Smooth muscle cell (in vitro differentiated cells): ENCODE measurements around the gene COA1. TPM values are rescaled to one million over a fixed set of nuclear protein-coding genes. Genes with fewer than 3 reads are reported as not detected.

ENCODE experiments used
- DNase-seq: peaks from one replicate; lab custom pipeline; 2025; ENCODE audit not compliant: unreplicated experiment; lab: John Stamatoyannopoulos, UW
- H2AFZ ChIP-seq: fragments of 200-600 bp; sonication (generic); 2 replicates; pipeline ENCODE4 v1.6.0; 2016; ENCODE audit warnings: antibody characterized with exemption, low read depth, mild to moderate bottlenecking
- H3F3A ChIP-seq: fragments of 200-600 bp; sonication (generic); 2 replicates; pipeline ENCODE4 v1.6.0; 2017; ENCODE audit warnings: antibody characterized with exemption, low read depth
- H3K27ac ChIP-seq: fragments of 200-600 bp; sonication (generic); 2 replicates; pipeline ENCODE4 v1.5.1; 2016; ENCODE audit warnings: low read depth, mild to moderate bottlenecking
- H3K27me3 ChIP-seq: fragments of 200-600 bp; sonication (generic); 2 replicates; pipeline ENCODE4 v1.6.1; 2016; ENCODE audit warnings: low read depth, mild to moderate bottlenecking
- H3K36me3 ChIP-seq: fragments of 200-600 bp; sonication (generic); 2 replicates; pipeline ENCODE4 v1.5.1; 2016; ENCODE audit warnings: low read depth
- H3K4me1 ChIP-seq: fragments of 200-600 bp; sonication (generic); 2 replicates; pipeline ENCODE4 v1.5.1; 2016; ENCODE audit warnings: low read depth
- H3K4me2 ChIP-seq: fragments of 200-600 bp; sonication (generic); 2 replicates; pipeline ENCODE4 v1.6.0; 2016; ENCODE audit warnings: mild to moderate bottlenecking
- H3K4me3 ChIP-seq: fragments of 200-600 bp; sonication (generic); 2 replicates; pipeline ENCODE4 v1.5.1; 2016; ENCODE audit warnings: mild to moderate bottlenecking
- H3K79me2 ChIP-seq: fragments of 200-600 bp; sonication (generic); 2 replicates; pipeline ENCODE4 v1.6.0; 2016; ENCODE audit warnings: low read depth, mild to moderate bottlenecking
- H3K9ac ChIP-seq: fragments of 200-600 bp; sonication (generic); 2 replicates; pipeline ENCODE4 v1.6.0; 2016; ENCODE audit warnings: low read depth
- H3K9me3 ChIP-seq: fragments of 200-600 bp; sonication (generic); replicated peaks from 2 replicates; pipeline ENCODE4 v1.5.1; 2016; ENCODE audit warnings: low read depth
- H4K20me1 ChIP-seq: fragments of 200-600 bp; sonication (generic); 2 replicates; pipeline ENCODE4 v1.6.0; 2016; ENCODE audit warnings: low read depth
- CTCF ChIP-seq: fragments of 200-600 bp; sonication (generic); IDR thresholded peaks from 2 replicates; pipeline ENCODE4 v1.5.1; 2017; ENCODE audit warnings: borderline replicate concordance, mild to moderate bottlenecking, antibody characterized with exemption; ENCODE audit not compliant: insufficient read depth, poor library complexity, severe bottlenecking
- WGBS: methylation state at CpG from one replicate; pipeline ENCODE4 v1.1.7; 2016; ENCODE audit warnings: low lambda C conversion rate; 5-methylcytosine and 5-hydroxymethylcytosine counted together
- polyA plus RNA-seq: library from polyadenylated mRNA; unstranded; fragments of >200 nt; fragmentation: Nextera tagmentation; extraction: Ambion mirVana; gene quantifications from 2 replicates; pipeline ENCODE4 v1.2.1, GENCODE V29; 2016
- total RNA-seq: library from RNA; depleted of rRNA; stranded (reverse); fragments of >200 nt; gene quantifications from 2 replicates; pipeline ENCODE4 v1.2.3, GENCODE V29; 2014

COA1 gene
- total and polyA plus RNA-seq, 2 experiments from 2014 or later, result 63.1 to 67.5 TPM

- H4K20me1 ChIP-seq, result peaks cover 4% of the 10 kb centered on the region
- no peak overlapping the region for H3K27ac ChIP-seq
- H3K4me2 ChIP-seq, result peak overlapping the region; percentile 57
- H3K4me3 ChIP-seq, result no peak overlapping the region
- no peak for TF ChIP-seq CTCF
- H3F3A ChIP-seq, result peaks cover 29% of the 10 kb centered on the region
- H3K79me2 ChIP-seq, result peaks cover 14% of the 10 kb centered on the region
- whole genome bisulfite sequencing, result 88% methylated on average over 4 of the region's 4 CpGs
- no peaks in the 10 kb centered on the region for H3K9me3 ChIP-seq
- H2AFZ ChIP-seq, result no peak overlapping the region
- DNase-seq, result no peak
- H3K9ac ChIP-seq, result no peak overlapping the region
- no peaks in the 10 kb centered on the region for H3K36me3 ChIP-seq
- peaks cover 32% of the 10 kb centered on the region for H3K4me1 ChIP-seq
- H3K27me3 ChIP-seq, result no peaks in the 10 kb centered on the region
These were observed 79.5 kb downstream of the COA1 start for GRCh38 chr7:43649755-43650274.

- DNase-seq, result no peak
- 63% methylated on average over 8 of the region's 8 CpGs for WGBS
- H3K4me1 ChIP-seq, result peaks cover 32% of the 10 kb centered on the region
These were observed 80.6 kb downstream of the COA1 start for GRCh38 chr7:43648473-43649406.

GRCh38 chr7:43647673-43648472 is 81.5 kb downstream of the COA1 start:
- Histone ChIP-seq H3K27me3 (no peaks in the 10 kb centered on the region), H3F3A (peaks cover 29% of the 10 kb centered on the region), H2AFZ (no peak overlapping the region), H3K4me2 (peak overlapping the region; percentile 61), H3K79me2 (no peaks in the 10 kb centered on the region), H3K4me3 (no peak overlapping the region), H3K9ac (peak overlapping the region; percentile 53), H4K20me1 (peaks cover 4% of the 10 kb centered on the region), H3K27ac (peak overlapping the region; percentile 89), H3K4me1 (peaks cover 32% of the 10 kb centered on the region), H3K9me3 (no peaks in the 10 kb centered on the region), H3K36me3 (no peaks in the 10 kb centered on the region)
- 28% methylated on average over 10 of the region's 10 CpGs for WGBS
- DNase-seq, result peak; percentile 13
- no peak for TF ChIP-seq CTCF

More at GRCh38 chr7:43648473-43649406, 80.6 kb downstream of the COA1 start:
- H3K27me3 ChIP-seq, result no peaks in the 10 kb centered on the region
- H3K36me3 ChIP-seq, result no peaks in the 10 kb centered on the region
- H2AFZ ChIP-seq, result no peak overlapping the region
- TF ChIP-seq CTCF, result no peak
- H3K27ac ChIP-seq, result peak overlapping the region; percentile 89
- peak overlapping the region; percentile 61 for H3K4me2 ChIP-seq
- no peak overlapping the region for H3K4me3 ChIP-seq
- peaks cover 29% of the 10 kb centered on the region for H3F3A ChIP-seq
- peaks cover 4% of the 10 kb centered on the region for H3K79me2 ChIP-seq
- H3K9ac ChIP-seq, result no peak overlapping the region
- H3K9me3 ChIP-seq, result no peaks in the 10 kb centered on the region
- H4K20me1 ChIP-seq, result peaks cover 4% of the 10 kb centered on the region
